Caco-2 (cell line): Measurements from ENCODE around the gene CCNQ. TPM values are rescaled to one million over a fixed set of nuclear protein-coding genes. Genes with fewer than 3 reads are reported as not detected.

Source experiments
- BruUV-seq: library from RNA; stranded (reverse); fragments of 400-500 nt; replicated peaks from 2 replicates; lab custom pipeline; 2021; lab: Mats Ljungman, UMichigan
- CTCF ChIA-PET: fragments of 300-600 bp; sonication (Branson Sonifier 250); formaldehyde crosslinking; loops from one replicate; lab custom pipeline; 2022; ENCODE audit warnings: antibody characterized with exemption; lab: Charles Lee
- POLR2A ChIA-PET: fragments of 300-600 bp; sonication (Branson Sonifier 250); formaldehyde crosslinking; loops from one replicate; lab custom pipeline; 2022; ENCODE audit warnings: antibody characterized with exemption; lab: Charles Lee
- DNase-seq, 2 experiments: peaks; one replicate each; pipeline versions ENCODE4 v3.0.0 to v3.0.0-alpha.2; 2020 to 2022
- H3K27me3 ChIP-seq: replicated peaks from 2 replicates; pipeline ENCODE4 v1.6.0; 2011; ENCODE audit warnings: low read length; ENCODE audit not compliant: control insufficient read depth, insufficient read depth
- H3K36me3 ChIP-seq: 2 replicates; pipeline ENCODE4 v1.5.1; 2011; ENCODE audit warnings: low read length; ENCODE audit not compliant: control insufficient read depth, insufficient read depth
- H3K4me1 ChIP-seq: fragments of 250-450 bp; sonication (Bioruptor Pico); 2 replicates; pipeline ENCODE4 v1.5.1; 2020; ENCODE audit warnings: mild to moderate bottlenecking
- H3K4me3 ChIP-seq: 2 replicates; pipeline ENCODE4 v1.5.1; 2011; ENCODE audit warnings: low read depth, mild to moderate bottlenecking, control low read depth, low read length
- H3K9me3 ChIP-seq: fragments of 250-450 bp; sonication (Bioruptor Pico); 2 replicates; pipeline ENCODE4 v1.5.1; 2020; ENCODE audit warnings: mild to moderate bottlenecking, moderate library complexity
- H3K27ac Mint-ChIP-seq: one replicate; pipeline ENCODE4 v1.8.0; 2022; ENCODE audit warnings: mixed read lengths; ENCODE audit not compliant: unreplicated experiment
- H3K27me3 Mint-ChIP-seq: one replicate; pipeline ENCODE4 v1.8.0; 2022; ENCODE audit warnings: mixed read lengths; ENCODE audit not compliant: insufficient read depth, unreplicated experiment
- H3K36me3 Mint-ChIP-seq: one replicate; pipeline ENCODE4 v1.8.0; 2022; ENCODE audit warnings: mild to moderate bottlenecking, mixed read lengths; ENCODE audit not compliant: insufficient read depth, unreplicated experiment
- H3K4me1 Mint-ChIP-seq: one replicate; pipeline ENCODE4 v1.8.0; 2022; ENCODE audit warnings: low read depth, mixed read lengths; ENCODE audit not compliant: unreplicated experiment
- H3K4me3 Mint-ChIP-seq: one replicate; pipeline ENCODE4 v1.8.0; 2022; ENCODE audit warnings: mild to moderate bottlenecking, moderate library complexity, mixed read lengths; ENCODE audit not compliant: unreplicated experiment
- H3K9me3 Mint-ChIP-seq: one replicate; pipeline ENCODE4 v1.8.0; 2022; ENCODE audit warnings: mixed read lengths; ENCODE audit not compliant: unreplicated experiment
- CTCF ChIP-seq, 2 experiments: fragments of 200-600 bp in 1 of 2; IDR thresholded peaks; 1 replicate in 1 of 2; 2 replicates in 1 of 2; pipeline versions ENCODE4 v1.5.1 to v1.8.0; 2011 to 2022; ENCODE audit warnings: antibody characterized with exemption in 1 of 2, control low read depth in 1 of 2, inconsistent platforms in 1 of 2, low read depth in 1 of 2, low read length in 1 of 2, mild to moderate bottlenecking in 1 of 2, moderate library complexity in 1 of 2; ENCODE audit not compliant: insufficient read depth in 1 of 2, severe bottlenecking in 1 of 2, unreplicated experiment in 1 of 2
- intact Hi-C: fragments of 100-400 bp; cut with micrococcal nuclease; formaldehyde crosslinking; loops from one replicate; pipeline ENCODE4 v1.10.0; 2022; ENCODE audit not compliant: unreplicated experiment
- total RNA-seq: library from RNA; stranded (reverse); gene quantifications from 2 replicates; pipeline ENCODE4 v1.2.3, GENCODE V29; 2022

CCNQ gene
- total RNA-seq, 1 experiment from 2014 or later: 23.8 TPM

GRCh38 chrX:153578200-153578835 lies 20.6 kb downstream of the CCNQ start:
- TF ChIP-seq CTCF (IDR thresholded peaks at IDR 0.05; ENCODE audit: insufficient read depth in 1 of 2, low read depth in 1 of 2, low read length in 1 of 2, severe bottlenecking in 1 of 2, unreplicated experiment in 1 of 2): no peak
- Histone ChIP-seq H3K27me3 (no peaks in the 10 kb centered on the region), H3K4me1 (no peaks in the 10 kb centered on the region), H3K36me3 (no peaks in the 10 kb centered on the region), H3K4me3 (no peak overlapping the region), H3K9me3 (no peaks in the 10 kb centered on the region)
- H3K36me3 Mint-ChIP-seq: peaks cover 5% of the 10 kb centered on the region
- H3K4me1 Mint-ChIP-seq: no peaks in the 10 kb centered on the region
- no peak overlapping the region for H3K4me3 Mint-ChIP-seq
- no peak overlapping the region for H3K27ac Mint-ChIP-seq
- intact Hi-C loops: no loop called here
- ChIA-PET POLR2A (no interaction called here), CTCF (interaction anchor here (0.6 to 1.6 kb wide), 3 partner anchors 9 to 93 kb away, joined by 3 to 4 read pairs (median 3); no protein-coding TSS in a partner anchor)
- DNase-seq: no peak
- no TSS peak for BruUV-seq
- H3K9me3 Mint-ChIP-seq: no peaks in the 10 kb centered on the region
- H3K27me3 Mint-ChIP-seq: no peaks in the 10 kb centered on the region

GRCh38 chrX:153576961-153577360 lies 22.0 kb downstream of the CCNQ start:
- no peak overlapping the region for H3K4me3 ChIP-seq
- no peaks in the 10 kb centered on the region for H3K36me3 ChIP-seq
- Mint-ChIP-seq H3K36me3 (peaks cover 5% of the 10 kb centered on the region), H3K4me3 (no peak overlapping the region), H3K9me3 (no peaks in the 10 kb centered on the region), H3K4me1 (no peaks in the 10 kb centered on the region), H3K27ac (no peak overlapping the region), H3K27me3 (no peaks in the 10 kb centered on the region)
- no peaks in the 10 kb centered on the region for H3K27me3 ChIP-seq
- H3K4me1 ChIP-seq: no peaks in the 10 kb centered on the region
- TF ChIP-seq CTCF (IDR thresholded peaks at IDR 0.05; ENCODE audit: insufficient read depth in 1 of 2, low read depth in 1 of 2, low read length in 1 of 2, severe bottlenecking in 1 of 2, unreplicated experiment in 1 of 2): no peak
- ChIA-PET POLR2A (no interaction called here), CTCF (no interaction called here)
- no TSS peak for BruUV-seq
- intact Hi-C loops: no loop called here
- no peaks in the 10 kb centered on the region for H3K9me3 ChIP-seq
- no peak for DNase-seq

DNA sequence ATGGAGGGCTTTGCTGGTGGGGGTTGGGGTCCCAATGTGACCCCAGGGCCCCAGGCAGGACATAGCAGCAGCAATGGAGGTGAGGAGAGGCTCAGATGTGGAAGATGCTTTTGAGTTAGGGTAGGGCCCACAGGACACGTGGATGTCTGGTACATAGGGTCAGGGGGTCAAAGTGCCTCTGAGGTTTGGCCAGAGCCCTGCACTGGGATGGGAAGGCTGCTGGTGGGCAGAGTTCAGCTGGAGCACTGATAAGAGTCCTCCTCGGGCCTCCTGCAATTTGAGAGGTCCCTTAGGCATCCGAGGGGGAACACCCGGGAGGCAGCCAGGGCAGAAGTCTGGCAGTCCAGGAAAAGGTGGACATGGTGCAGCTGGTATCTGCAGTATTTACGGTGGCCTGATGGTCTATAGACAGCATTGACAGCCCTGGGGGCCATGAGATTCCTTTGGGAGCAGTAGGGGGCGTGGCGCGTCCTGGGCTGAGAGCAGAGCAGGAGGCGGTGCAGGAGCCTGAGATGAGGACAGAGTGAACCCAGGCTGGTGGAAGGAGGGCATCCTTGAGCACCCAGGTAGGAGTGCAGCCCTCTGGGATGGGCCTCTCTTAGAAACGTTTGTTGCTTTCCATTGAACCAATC lies 22.6 kb downstream of the CCNQ start:
- Histone ChIP-seq H3K36me3 (no peaks in the 10 kb centered on the region), H3K4me1 (no peaks in the 10 kb centered on the region), H3K9me3 (no peaks in the 10 kb centered on the region), H3K4me3 (no peak overlapping the region), H3K27me3 (no peaks in the 10 kb centered on the region)
- H3K4me3 Mint-ChIP-seq: no peak overlapping the region
- intact Hi-C loops: no loop called here
- DNase-seq: no peak
- H3K27me3 Mint-ChIP-seq: no peaks in the 10 kb centered on the region
- H3K27ac Mint-ChIP-seq: no peak overlapping the region
- BruUV-seq: no TSS peak
- peaks cover 5% of the 10 kb centered on the region for H3K36me3 Mint-ChIP-seq
- CTCF ChIA-PET: no interaction called here
- POLR2A ChIA-PET: no interaction called here
- H3K9me3 Mint-ChIP-seq: no peaks in the 10 kb centered on the region
- H3K4me1 Mint-ChIP-seq: no peaks in the 10 kb centered on the region
- TF ChIP-seq CTCF (IDR thresholded peaks at IDR 0.05; ENCODE audit: insufficient read depth in 1 of 2, low read depth in 1 of 2, low read length in 1 of 2, severe bottlenecking in 1 of 2, unreplicated experiment in 1 of 2): no peak
